Measurements from ENCODE around the gene SLC15A3. TPM values are rescaled to one million over a fixed set of nuclear protein-coding genes. Genes with fewer than 3 reads are reported as not detected.
A peak's percentile ranks its signal among the peaks of the same experiment; 100 is the strongest.
"Not testable (repeated sequence)": the region's sequence is repeated elsewhere in the genome, so short reads cannot be mapped to it uniquely, and the experiment has no call there.

The SLC15A3 gene
- total RNA-seq, 1 experiment from 2014 or later = 0.32 TPM

DNA sequence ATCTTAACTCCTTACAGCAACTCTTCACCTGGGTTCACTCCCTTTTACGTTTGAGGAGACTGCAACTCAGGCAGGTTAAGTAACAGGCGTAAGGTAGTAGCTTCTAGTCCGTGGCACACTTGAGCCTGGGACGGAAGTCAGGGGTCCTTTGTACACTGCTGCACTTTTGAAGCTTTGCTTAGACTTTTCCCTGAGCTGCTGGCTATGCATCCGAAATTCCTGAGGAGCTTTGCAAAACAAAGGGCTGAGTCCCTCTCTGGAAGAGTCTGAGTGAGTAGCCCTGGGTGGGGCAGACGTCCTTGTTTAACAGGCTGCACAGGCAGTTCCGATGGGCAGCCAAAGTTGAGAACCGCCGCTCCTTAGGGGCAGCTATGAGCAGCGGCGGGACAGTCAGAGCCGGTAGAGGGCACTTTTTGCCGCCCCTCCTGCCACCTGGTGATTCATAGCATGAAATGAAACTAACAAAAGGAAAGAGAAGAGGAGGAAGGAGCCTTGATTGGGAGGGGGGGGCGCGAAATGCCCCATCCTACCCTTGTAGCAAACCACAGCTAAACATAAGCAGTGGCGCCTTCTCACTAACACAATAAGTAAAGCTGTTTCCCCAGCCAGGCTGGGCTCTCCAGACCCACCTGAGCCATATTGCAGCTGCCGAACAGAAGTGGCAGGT lies 36.6 kb downstream of the SLC15A3 start:
- DNase-seq (ENCODE audit: low read depth) = peak; percentile 86

DNA sequence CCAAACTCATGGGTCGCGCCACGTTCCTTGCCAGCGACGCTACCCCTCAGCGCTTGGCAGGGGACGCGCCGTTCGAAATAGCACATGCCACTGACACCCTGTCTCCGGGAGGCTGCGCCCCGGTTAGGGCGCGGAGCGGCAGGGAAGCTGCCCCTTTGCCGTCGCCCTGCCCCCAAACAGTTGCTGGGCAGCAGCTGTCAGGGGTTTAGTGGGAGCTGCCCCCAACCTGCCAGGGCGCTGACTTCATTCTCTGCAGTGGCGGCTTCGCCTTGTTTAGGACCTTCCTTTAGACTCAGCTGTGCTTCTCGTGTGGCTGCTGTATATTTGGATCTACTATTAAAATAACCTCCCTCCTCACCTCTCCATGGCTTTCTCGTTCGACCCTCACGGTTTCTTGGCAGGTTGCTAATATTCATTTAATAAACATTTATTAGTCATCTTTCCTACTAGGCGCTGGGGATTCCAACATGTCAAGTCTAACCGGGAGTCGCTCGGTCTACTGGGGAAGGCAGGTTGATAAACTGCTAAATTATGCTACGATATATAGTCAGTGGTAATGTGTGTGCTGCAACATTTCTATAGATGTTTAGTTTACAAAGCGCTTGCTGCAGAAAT lies 37.2 kb downstream of the SLC15A3 start:
- DNase-seq (ENCODE audit: low read depth) = peak; percentile 21

DNA sequence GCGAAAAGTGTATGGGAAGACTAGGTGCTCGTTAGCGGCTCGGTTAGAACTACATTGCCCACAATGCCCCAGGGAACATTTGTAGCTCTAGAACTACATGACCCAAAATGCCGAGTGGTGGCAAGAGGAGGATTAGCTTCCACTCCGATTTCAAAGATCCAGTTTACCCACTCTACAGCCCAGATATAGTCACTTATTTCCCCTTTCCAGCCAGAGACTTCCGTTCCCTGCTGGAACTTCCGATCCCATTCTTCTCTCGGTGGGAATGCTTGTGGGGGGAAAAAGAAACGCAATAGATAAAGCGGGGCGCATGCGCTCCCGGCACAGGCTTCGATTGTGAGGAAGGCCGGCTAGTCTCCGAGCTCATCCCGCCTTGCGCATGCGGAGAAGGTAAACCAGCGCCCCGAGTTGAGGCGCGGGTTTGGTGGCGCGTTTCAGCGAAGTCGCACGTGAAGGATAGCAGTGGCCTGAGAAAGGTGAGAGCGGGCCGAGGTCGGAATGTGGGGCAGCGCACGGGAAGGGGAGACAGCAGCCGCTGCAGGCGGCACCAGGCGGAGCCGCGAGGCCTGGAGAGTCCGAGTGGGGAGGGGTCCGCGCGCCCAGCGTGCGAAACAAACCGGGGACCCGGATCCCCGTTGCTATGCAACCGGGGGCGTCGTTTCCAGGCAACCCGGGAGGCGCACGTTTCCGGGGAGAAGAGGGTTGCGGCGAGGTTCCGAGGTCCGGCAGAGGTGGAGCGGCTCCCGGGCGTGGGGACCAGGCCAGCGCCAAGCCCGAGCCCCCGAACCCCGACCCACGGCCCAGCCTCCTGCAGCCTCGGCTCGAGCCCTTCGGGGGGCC lies 38.0 kb downstream of the SLC15A3 start, which contains the start of gene TMEM109:
TSS of gene TMEM109 (plus strand) at position 366 of the 840 bp plus-strand sequence. CDS start 5,536 bp downstream, outside the sequence.
- peak; percentile 92 for DNase-seq (ENCODE audit: low read depth)

DNA sequence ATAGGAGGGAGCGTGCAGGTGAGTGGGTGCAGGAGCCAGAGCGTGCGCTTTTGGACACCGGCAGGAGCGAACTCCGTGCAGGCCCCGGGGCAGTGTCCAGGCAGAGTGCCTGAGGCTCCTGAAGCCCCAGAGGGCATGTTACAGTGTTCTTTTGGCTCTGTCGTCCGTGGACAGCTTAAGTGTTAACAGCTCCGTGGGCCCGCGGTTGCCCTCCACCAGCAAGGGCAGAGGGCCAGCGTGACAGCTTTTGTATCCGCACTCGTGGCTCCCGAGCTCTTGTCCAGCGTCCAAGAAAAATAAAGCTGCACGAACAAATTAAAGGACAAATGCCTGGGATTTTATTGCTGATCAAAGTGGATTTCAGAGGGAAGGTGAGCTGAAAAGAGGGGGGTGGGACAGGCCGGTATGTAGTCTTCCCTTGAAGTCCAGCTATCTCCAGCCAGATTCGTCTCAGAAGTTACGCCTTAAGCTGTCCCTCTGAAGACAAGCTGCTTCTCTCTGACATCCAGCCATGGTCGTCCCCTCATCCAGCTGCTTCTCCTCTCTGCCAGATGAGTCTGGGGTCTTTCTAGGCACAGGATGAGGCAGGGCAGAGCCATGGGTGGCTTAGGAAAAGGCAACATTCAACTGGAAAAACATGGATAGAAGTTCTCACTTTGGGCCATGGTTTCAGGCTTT lies 39.0 kb downstream of the SLC15A3 start:
- no peak for DNase-seq (ENCODE audit: low read depth)

DNA sequence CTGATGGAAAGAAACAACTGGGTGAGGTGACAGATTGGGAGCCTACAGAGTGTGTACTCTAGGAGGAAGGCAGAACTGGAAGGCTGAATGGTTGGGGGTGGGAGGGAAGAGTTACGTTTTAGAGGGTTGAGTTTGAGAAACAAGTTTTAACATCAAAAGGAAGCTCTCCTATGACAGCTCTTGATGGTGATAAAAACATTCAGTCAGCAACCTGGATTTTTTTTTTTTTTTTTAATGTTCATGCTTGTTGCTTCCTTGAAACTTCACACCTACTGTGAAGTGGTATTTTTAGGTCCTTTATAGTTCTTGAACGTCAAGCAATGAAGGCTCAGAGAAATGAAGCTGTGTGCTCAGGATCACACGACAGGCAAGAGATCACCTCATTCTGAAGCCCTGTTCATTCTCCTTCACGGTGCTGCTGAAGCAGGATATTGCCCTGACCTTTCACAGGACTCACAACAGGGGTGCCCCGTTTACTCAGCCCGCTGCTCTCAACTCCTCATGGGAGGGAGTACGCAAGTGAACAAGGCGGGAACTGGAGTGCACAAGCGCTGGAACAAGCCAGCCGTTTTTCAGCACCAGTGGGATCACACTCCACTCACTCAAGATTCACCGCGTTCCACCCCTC lies 39.6 kb downstream of the SLC15A3 start:
- DNase-seq (ENCODE audit: low read depth) = no peak

DNA sequence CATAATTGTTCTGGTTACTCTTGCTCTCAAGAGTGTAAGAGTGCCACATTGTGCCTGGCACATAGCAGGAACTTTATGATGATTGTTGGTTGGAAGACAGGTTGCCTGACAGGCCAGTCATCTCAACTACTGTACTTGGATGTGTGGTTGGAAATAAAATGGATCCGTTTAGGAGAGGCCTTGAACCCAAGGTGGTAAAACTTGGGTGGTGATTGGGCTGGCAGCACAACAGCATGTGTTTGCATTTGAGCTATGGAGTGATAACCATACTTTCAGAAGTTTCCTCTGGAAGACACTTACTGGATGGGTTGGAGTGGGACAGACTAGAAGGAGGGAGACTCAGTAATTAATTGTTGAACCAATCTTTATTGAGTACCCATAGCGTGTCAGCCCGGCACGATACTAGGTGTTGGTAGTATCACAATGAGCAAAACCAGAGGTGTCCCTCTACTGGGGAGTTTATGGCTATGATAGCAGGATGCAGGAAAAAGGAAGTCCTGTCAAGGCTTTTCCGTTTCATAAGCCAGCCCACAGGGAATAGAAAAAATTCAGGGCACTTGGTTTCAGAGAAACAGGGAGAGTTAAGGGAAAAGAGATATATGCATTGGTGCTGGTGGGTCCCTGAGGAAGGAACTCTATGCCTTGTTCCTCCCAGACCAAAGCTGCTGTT lies 41.1 kb downstream of the SLC15A3 start:
- no peak for DNase-seq (ENCODE audit: low read depth)

DNA sequence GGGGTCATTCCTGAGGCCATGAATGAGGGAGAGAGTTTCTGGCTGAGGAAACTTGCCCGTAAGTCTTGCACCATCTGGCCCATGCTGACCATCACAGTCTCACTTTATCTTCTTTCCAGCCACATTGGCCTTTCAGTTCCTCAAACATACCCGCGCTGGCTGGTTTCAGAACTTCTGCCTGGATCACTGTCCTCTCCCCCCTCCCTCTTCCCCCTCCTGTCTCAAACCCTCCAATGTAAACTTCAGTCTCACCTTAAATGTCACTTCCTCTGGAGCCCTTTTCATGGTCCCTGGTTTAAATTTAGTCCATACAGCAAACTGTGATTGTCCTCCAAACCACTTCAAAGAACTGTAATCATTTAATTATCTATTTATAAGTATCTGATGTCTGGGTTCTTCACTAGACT lies 41.7 kb downstream of the SLC15A3 start:
- DNase-seq (ENCODE audit: low read depth) = no peak

DNA sequence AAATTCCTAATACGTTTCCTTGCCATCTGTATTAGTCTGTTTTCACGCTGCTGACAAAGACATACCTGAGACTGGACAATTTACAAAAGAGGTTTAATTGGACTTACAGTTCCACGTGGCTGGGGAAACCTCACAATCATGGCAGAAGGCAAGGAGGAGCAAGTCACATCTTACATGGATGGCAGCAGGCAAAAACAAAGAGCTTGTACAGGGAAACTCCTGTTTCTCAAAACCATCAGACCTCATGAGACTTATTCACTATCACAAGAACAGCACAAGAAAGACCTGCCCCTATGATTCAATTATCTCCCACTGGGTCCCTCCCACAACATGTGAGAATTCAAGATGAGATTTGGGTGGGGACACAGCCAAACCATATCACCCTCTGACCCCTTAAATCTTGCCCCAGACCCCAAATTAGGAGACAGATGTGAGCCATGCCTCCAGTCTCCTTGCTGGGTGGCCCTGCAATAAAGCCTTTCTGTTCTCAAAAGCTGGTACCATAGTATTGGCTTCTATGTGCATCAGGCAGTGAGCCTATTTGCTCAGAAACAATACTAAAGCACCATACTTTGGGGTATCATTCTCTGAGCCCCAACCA lies 42.2 kb downstream of the SLC15A3 start:
- not testable (repeated sequence) for DNase-seq (ENCODE audit: low read depth)

DNA sequence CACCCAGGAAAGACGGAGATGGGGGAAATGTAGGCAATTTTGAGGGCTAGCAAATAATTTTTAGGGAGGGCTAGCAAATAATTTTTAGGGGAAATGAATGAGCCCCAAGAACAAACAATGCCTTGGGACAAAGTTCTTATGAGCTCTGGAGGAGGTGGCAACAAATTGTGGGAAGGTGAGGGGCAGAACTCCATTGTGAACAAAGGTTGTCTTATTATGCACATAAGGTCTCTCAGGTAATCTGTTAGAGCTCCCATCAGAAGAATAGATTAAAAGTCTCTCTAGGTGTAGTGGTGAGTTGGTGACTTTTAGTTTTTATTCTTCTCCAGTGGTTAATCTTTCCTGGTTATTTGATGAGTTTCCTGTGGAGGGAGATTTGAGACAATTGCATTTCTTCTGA lies 43.2 kb downstream of the SLC15A3 start:
- DNase-seq (ENCODE audit: low read depth) = no peak

DNA sequence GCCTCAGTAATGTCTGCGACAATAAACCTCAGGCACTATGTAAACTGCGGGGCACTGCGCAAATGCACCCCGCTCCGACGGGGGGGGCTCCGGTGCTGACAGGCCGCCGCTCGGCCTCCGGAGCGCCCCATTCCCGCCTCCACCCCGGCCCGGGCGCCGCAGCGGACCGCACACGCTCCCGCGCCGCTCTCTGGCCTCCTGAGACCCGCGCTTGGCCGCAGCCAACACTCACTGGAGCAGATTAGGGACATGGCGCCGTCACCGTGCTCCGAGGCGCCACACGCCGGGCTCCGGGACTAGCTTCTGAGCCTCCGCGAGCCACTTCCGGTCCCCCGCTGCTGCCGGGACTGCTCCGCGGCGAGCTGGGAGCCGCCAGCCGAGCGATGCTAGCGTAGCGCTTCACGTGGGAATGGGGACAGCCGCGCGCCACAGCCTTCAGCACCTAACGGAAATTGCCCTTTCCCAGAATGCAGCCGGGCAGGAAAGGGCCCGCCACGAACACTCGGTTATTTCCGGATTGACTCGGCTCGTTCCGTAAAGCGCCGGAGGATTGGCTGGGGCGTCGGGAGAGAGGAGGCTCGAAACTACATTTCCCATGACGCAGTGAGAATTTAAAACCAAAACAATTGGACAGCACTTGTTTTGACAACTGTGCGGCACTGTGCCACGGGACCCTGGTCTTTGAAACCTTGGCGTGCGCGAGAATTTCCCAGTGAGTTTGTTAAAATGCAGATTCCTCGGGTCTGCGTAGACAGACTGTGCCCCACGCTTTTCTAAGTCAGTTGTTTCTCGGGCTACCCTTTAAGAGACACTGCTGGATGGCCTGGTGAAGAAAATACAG lies 45.6 kb downstream of the SLC15A3 start, which contains the start of gene PRPF19:
TSS of gene PRPF19 (minus strand) at position 454 of the 841 bp plus-strand sequence. CDS start at position 251, 203 bp downstream.
- DNase-seq (ENCODE audit: low read depth) = peak; percentile 98

DNA sequence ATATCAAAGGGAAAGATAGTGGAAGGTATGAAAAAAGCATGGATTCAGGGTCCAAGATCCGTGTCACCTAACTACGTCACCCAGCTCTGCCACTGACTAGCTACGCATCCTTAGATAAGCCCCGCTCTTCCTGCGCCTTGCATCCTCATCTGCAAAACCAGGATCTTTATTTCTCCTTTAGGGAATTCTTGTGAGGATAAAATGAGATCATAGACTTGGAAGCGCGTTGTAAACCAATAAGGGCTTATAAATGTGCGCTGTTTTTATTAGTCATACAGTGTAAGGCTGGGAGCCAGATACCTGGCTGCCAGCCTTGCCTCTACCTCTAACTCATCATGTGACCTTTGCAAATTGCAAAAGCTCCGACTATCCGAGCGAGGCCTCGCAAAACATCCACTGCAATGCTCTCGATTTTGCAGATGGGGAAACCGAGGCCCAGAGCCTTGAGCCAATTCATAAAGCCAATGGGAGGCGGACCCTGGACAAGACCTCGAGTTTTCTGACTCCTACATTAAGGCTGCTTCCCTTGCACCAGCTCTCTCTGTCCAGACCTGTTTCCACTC lies 46.3 kb downstream of the SLC15A3 start:
- peak; percentile 59 for DNase-seq (ENCODE audit: low read depth)

DNA sequence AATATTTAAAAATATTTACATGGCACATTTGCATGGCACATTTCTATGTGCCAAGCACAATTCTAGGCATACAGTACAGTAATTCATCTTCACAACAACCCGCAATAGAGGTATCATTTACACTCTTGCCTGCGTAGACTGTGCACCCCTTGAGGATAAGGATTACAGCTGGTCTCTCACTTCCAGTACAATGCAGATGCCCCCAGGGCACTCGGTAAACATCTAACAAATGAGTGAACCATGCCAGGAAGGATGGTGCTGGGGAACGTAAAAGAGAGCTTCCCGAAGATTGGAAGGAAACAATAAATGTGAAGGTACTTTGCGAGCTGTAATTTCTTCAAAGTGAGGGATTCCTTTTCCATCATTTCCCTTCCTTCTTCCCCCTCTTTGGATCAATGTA lies 46.9 kb downstream of the SLC15A3 start:
- no peak for DNase-seq (ENCODE audit: low read depth)

DNA sequence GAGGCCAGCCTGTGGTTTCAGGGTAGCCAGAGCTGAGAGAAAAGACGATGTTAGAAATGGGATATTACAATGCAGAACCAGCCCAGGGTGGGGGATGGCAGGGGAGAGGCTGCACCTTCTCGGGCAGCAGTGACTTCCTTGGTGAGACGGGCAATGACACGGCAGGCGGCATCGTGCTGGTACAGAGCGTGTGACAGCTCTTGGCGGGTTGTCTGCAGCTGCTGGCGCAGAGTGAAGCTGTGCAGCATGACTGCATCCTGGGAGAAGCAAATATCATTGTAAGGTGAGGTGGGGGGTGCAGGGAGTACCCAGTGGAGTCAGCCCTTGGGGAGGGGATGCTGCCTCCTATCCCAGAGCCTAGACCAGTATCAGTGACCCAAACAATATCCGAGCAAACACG lies 49.4 kb downstream of the SLC15A3 start:
- DNase-seq (ENCODE audit: low read depth) = no peak

DNA sequence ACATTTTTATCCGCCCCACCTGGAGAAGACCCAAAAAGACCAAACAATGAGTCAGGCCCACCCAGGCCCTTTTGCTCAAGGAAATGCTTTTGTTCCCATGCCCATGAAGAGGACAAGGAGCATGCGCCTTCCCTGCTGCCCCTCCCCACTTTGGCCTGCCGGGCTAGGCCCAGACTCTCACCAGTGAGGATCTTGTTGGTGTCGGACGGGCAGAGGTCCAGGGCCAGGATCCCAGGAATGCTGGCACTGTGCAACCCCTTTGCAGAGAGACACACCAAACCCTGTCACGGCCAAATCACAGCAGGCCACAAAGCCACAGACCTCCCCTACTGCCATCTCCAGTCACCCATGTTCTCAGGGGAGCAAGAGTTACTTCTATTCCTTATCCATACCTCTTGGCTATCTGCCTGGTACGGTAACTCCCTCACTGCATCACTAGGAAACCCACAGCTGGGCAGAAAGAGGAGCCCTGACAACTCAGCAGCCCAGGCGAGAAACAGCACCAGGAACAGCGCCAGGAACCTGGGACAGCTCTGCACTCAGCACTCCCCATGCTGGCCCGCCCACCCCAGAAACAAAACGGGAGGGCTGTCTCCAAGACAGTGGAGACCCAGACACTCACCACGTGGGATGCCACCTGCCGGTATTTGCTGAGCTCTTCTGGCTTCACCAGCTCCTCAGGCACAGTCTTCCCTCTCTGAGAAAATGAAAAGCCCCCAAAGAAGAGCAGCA lies 51.1 kb downstream of the SLC15A3 start:
- DNase-seq (ENCODE audit: low read depth) = no peak

DNA sequence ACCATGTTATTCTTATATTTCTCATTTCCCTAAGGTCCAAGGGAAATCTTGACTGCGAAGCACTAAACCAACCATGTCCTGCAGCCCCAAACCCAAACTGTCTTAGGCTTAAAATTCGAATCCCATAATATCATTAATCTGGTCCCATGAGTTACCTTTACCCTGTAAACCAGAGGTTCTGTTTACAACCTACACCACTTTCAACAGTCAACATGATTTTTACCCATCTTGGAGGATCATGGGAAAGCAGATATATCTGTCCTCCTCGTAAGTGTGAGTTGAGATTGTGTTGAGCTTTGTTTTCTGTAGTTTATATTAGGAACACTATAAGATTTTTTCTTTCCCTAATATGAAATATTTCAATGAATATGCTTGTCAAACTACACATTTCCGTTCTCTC lies 52.0 kb downstream of the SLC15A3 start:
- no peak for DNase-seq (ENCODE audit: low read depth)

DNA sequence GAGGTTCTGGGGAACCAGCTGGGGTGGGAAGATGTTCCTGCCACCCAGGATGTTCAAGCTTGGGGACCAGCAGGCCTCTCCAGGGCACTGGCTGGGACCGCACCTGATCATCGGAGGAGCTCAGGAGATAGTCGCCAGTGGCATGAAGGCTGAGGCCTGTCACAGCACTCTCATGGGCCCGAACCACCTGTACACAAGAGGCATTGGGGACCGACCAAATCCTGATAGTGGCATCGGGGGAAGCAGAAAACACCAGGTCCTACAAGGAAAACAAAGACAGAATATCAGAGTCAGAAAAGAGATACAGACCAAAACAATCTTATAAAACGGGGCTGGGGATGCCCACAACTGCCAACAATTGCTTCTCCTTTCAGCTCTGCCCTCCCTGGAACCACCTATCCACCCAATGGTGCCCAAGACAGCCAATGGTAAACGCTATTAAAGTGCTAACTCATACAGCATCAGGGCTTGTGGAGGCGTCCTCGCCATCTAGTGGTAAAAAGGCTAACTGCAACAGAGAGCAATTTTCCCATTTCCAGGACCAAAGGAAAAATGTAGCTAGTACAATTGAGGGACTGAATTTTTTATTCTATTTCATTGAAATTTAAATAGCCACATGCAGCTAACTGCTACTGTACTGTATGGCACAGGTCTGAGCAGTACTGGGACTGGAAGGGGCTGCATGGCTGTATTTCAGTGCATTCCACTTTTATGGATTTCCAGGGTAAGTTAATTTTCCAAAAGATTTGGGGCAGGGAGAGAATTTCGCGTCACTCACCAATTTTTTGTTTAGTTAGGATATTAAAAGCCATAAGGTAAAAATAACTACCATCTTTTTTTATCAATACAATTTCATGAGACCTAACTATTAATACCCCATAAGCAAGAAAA lies 52.7 kb downstream of the SLC15A3 start:
- peak; percentile 77 for DNase-seq (ENCODE audit: low read depth)

DNA sequence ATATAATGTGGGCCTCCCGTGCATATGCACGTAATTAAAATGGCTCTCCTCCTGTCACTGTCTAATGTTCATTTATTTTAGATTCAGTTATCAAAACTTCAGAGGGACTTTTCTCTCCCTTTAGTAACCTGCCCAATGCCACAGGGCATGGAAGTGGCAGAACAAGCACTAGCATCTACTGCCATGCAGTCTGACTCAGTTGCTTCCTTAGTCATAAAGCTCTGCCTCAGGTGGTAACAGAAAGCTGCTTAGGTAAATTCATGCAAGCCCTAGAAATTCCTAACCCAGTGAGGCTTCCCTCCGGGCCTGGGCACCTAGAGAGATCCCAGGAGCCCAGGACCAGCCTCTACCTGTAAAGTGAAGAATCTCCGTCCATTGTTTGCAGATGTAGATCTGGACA lies 54.5 kb downstream of the SLC15A3 start:
- no peak for DNase-seq (ENCODE audit: low read depth)

Data from HT1080 (cell line).